Measurements from ENCODE around the gene ABHD6.
"Not testable (repeated sequence)": the region's sequence is repeated elsewhere in the genome, so short reads cannot be mapped to it uniquely, and the experiment has no call there.

ABHD6 gene

DNA sequence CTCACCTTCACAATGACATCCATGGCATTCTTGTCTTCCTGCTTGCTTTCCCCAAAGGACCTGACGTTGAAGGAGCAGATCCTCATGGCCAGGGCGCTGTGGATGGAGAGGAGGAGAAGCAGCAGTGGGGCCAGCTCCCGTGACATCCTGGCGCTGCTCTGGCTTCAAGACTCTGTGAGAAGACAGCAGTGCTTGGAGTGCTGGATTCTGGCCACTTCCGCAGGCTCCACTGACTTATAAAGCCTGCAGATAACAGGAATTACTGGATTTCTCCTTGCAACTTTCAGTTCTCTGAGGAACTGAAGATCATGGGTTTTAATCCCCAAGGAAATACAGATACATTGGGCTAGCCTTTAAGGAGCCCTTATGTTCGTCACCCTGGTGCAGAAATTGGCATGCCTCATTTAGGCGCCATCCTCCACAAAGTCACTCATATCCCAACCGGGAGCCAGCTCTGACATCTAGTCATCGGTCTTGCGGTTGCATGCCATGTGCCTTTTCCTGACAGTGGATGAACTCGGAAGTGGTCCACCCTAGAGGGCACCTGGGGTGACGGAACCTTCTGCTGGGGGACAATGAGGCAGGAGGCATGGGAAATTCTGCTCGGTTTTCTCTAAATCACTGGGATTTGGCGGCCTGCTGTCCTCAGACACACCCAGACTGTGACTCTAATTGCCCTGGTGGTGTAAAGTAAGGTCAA lies 26.7 kb upstream of the ABHD6 start, which contains the start of gene DNASE1L3:
DNASE1L3 (minus strand) TSS at position 212 of the 700 bp plus-strand sequence; CDS start at position 146, 66 bp downstream.
- DNase-seq (ENCODE audit: low spot score) = peak; percentile 51

- no peak for DNase-seq (ENCODE audit: low spot score)
Observed at GRCh38 chr3:58214484-58215316, 22.9 kb upstream of the ABHD6 start.

- no peak for DNase-seq (ENCODE audit: low spot score)
Observed at GRCh38 chr3:58215317-58216025, 22.1 kb upstream of the ABHD6 start.

DNA sequence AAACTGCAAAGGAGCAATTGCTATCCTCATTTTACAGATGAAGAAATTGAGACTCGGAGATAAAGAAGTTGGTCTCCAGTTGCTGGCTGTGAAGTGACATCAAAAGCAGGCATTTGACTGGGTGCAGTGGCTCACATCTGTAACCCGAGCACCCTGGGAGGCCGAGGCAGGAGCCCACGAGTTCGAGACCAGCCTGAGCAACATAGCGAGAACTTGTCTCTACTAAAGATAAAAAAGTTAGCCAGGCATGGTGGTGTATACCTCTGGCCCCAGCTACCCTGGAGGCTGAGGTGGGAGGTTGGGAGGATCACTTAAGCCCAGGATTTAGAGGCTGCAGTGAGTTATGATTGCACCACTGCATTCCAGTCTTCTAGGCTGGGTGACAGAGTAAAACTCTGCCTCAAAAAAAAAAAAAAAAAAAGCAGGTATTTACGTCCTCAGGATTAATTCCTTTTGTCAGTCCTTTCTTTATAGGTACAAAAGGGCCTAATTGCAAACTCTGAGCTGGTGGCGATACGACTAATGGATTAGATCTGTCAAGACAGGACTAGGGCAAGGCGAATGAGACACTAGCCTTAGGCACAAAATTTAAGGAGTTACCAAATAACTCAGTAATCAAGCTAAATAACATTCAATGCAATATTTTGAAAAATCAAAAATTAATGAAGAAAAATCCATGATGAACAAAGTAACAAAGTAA lies 20.9 kb upstream of the ABHD6 start:
- no peak for DNase-seq (ENCODE audit: low spot score)

GRCh38 chr3:58217209-58217811 lies 20.3 kb upstream of the ABHD6 start:
- DNase-seq (ENCODE audit: low spot score) = peak; percentile 69

GRCh38 chr3:58218904-58219303 lies 18.7 kb upstream of the ABHD6 start:
- no peak for DNase-seq (ENCODE audit: low spot score)

DNA sequence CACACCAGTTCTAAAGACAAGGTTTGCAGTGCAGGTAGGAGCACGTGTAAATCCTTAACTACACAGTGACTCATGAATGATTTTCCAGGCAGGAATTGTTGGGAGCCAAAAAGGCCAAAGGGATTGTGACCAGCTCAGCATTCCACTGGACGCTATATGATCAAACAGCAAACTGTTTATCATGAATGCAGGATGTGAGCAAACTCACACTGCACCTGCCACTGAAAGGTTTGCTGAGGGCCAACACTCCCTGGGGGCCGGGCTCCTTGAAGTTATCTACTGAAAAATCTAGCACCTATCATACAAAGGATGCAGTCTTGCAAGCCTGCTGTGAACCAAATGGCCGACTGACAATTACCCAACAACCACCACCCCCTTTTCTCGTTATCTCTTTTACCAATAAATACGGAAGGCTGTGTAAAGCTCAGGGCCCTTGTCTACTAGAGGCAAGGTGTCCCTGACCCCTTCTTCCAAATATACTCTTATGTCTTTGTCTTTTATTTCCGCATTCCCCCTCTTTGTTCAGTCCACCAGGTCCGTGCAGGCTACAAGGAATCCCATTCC lies 15.3 kb upstream of the ABHD6 start:
- DNase-seq (ENCODE audit: low spot score) = no peak

- no peak for DNase-seq (ENCODE audit: low spot score)
Observed at GRCh38 chr3:58223855-58224254, 13.7 kb upstream of the ABHD6 start.

GRCh38 chr3:58227933-58228332 lies 9.7 kb upstream of the ABHD6 start:
- not testable (repeated sequence) for DNase-seq (ENCODE audit: low spot score)

GRCh38 chr3:58230876-58231552 lies 6.6 kb upstream of the ABHD6 start:
- DNase-seq (ENCODE audit: low spot score) = no peak

DNA sequence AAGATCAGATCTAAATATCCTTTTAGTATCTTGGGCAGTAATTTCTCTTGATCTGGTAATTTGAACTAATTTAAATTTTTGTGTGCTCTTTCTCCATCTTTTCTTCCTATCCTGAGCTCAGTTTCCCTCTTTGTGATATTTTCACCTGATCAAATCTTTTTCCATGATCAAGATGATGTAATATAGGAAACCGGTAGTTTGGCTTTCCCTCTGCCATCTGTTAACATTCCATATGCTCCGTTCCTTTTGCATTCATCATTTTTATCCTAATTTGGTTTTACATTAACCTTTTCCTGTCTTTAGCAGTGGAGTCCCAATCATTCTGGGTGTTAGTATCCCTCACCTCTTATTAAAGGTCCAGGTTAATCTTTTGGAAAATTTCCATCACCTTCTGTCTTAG lies 5.9 kb upstream of the ABHD6 start:
- no peak for DNase-seq (ENCODE audit: low spot score)

GRCh38 chr3:58234516-58234931 lies 3.1 kb upstream of the ABHD6 start:
- DNase-seq (ENCODE audit: low spot score) = no peak

DNA sequence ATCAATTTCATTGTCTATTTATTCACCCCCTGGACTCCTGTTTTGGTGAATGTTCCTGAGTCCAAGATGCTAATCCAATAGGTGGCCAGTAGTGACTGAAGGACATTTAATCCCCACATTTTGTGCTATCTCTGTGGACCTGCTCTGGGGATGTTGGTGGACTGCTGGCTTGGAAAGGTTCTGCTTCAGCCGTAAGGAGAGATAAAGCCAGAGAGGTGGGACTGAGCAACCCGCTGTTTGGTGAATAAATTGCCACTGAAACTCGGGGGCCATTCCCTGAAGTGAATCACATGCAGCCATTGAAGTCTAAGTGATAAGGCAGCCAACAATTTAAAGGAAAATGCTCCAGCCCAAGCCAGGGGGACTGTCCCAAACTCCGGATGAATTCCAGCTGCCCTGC lies 1.6 kb upstream of the ABHD6 start:
- DNase-seq (ENCODE audit: low spot score) = no peak

- DNase-seq (ENCODE audit: low spot score) = no peak
Observed at GRCh38 chr3:58236527-58237237, 910 bp upstream of the ABHD6 start.

DNA sequence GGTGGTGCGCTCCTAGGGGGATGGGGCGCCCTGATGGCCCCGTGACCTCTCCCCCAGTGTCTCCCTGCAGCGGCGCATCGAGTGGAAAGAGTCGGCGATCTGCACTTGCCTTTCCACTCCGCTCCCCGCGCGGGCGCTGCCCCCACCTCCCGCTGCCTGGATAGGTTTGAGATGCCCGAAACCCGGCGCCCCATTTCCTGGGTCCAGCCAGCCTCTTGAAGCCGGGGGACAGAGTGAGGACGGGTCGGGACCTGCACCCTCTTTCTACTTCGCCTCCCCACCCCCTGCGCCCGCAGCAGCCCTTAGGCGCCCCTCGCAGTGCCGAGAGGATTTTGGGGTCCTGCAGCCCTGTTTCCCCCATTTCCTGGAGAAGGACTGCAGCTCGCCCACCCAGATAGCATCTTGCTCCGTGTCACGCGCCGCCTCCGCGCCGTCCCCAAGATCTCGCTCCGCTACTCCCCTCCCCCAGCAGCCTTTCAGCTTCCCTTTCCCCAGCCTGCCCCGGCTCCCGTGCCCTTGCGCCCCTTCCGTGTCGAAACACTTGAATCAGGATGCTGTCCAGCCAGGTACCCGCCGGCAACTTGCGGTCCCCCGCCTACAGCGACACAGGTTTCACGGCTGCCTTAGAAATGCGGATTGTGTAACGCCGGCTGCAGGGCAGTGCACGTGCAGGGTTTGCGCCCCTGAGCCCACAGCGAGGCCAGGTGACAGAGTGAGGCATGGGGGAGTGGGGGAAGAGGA lies 519 bp downstream of the ABHD6 start:
- DNase-seq (ENCODE audit: low spot score) = no peak

DNA sequence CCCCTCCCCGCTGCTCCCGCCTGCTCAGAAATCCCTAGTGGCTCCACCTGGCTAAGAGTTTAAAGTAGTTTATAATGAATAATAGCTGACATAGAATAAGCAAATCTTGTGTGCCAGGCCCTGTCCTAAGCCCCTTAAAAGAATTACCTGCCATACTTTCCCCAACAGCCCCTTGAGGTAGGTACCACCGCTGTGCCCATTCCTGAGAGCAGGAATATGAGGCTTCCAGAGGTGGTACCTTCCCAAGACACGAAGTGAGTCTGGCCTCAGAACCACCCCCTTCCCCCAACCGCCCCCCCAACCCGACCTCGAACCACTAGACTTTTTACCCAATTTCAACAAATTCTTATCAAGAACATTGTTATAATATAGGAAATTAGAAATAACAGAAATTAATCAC lies 1.2 kb downstream of the ABHD6 start:
- no peak for DNase-seq (ENCODE audit: low spot score)

- DNase-seq (ENCODE audit: low spot score) = no peak
Observed at GRCh38 chr3:58241306-58242044, 3.9 kb downstream of the ABHD6 start.

DNA sequence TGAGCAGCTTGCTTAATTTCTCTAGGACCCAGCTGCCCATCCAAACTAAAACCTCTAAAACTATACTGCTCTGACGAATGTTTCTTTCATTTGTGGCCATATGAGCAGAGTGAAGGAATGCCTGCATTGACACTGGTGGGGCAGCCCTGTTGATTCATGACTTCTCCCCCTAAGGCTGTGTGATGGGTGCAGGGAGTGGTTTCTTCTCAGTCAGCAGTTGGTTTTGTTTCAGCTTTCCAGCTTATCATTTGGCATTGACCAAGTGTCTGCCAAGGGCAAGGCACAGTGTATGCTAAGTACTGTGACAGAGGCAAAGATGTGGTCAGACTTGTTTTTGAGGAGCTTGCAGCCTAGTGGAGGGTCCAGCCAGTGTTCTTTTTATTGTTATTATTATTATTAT lies 4.7 kb downstream of the ABHD6 start:
- no peak for DNase-seq (ENCODE audit: low spot score)

DNA sequence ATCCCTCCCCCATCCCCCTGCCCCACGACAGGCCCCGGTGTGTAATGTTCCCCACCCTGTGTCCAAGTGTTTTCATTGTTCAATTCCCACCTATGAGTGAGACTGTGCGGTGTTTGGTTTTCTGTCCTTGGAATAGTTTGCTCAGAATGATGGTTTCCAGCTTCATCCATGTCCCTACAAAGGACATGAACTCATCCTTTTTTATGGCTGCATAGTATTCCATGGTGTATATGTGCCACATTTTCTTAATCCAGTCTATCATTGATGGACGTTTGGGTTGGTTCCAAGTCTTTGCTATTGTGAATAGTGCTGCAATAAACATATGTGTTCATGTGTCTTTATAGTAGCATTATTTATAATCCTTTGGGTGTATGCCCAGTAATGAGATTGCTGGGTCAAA lies 5.3 kb downstream of the ABHD6 start:
- not testable (repeated sequence) for DNase-seq (ENCODE audit: low spot score)
